SKM-1 (cell line): ENCODE data around the gene SUMO4.
"Not testable (repeated sequence)": the region's sequence is repeated elsewhere in the genome, so short reads cannot be mapped to it uniquely, and the experiment has no call there.

ENCODE experiments used
- DNase-seq: peaks from one replicate; lab custom pipeline; 2025; ENCODE audit not compliant: unreplicated experiment; lab: John Stamatoyannopoulos, UW

The SUMO4 gene

DNA sequence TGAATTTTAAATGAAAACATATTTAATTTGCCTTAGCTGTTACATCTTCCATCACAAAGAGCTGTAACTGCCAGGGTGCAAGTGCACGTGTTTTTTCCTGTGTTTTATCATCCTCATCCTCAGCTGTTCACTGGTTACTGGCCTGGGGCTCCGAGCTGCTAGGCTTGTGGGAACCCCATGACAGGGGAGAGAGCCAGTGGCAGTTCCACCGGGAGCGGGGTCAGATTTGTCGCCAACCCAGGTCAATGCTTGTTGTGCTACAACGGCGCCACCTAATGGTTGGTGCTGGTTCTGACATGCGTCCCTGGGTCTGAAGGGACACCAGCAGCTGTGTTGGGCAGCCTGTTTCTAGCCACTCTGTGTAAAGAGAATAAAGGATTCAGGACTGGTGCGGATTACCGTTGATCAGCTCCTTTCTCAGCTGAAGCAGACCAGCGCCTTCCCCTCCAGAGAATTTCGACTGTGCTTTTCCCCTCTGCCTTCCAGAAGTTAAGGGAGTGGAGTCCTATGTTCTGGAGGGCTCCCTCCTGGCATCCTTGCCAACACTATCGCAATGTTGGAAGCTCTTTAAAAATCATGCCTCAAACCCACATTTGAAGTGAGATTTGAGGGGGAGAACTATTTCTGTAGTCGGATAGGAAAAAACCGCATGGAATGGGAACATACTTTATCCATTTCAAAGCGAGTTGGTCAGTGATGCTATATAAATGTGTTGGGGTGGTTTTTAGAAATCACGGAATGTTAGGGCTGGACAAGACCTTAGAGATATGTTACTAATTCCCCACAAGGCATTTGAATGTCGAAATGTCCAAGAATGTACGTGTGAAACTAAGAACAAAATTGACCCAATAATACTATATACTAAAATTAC lies 32.1 kb downstream of the SUMO4 start:
- DNase-seq, result peak; percentile 67

- DNase-seq, result no peak
Measured at GRCh38 chr6:149433405-149433804, 33.3 kb downstream of the SUMO4 start.

DNA sequence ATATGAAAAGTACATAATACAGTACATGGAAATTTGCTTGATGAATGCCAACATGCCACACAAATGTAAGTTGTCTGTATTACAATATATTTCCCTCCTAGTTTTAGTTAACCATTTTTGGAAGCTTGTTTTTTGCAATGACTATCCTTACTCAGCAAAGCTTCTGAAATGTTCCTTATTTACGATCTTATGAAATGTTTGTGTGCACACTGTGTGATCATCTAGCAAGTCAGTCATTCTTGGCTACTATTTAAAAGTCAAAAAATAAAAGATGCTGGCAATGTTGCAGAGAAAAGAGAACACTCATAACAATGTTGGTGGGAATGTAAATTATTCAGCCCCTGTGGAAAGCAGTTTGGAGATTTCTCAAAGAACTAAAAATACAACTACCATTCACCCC lies 33.8 kb downstream of the SUMO4 start:
- no peak for DNase-seq

GRCh38 chr6:149435919-149436586 lies 36.0 kb downstream of the SUMO4 start:
- DNase-seq, result no peak

DNA sequence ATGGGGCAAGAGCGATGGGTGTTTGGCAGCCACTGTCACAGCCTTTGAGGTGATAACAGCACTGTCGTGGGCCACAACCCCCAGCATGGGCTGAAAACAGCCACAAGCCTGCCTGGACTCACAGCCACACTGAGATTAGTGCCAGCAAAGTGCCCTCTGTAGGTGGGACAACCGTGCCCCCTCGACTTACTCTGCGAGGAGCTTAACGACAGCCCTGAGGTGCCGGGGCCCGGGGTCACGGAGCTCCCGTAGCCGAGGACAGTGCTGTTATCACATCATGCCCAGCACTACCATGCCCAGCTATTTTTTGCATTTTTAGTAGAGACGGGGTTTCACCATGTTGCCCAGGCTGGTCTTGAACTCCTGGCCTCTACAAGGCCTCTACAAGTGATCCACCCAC lies 36.6 kb downstream of the SUMO4 start:
- no peak for DNase-seq

DNA sequence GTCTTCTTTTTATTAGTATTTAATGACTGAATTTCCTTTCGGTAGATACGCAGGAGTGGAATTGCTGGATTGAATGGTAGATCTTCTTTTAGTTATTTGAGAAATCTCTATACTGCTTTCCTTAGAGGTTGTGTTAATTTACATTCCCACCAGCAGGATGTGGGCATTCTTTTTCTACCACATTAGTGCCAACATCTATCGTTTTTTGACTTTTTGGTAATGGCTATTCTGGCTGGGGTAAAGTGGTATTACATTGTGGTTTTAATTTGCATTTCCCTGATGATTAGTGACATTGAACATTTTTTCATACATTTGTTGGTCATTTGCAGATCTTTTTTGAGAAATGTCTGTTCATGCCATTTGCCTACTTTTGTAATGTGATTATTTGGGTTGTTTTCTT lies 37.1 kb downstream of the SUMO4 start:
- DNase-seq, result no peak

DNA sequence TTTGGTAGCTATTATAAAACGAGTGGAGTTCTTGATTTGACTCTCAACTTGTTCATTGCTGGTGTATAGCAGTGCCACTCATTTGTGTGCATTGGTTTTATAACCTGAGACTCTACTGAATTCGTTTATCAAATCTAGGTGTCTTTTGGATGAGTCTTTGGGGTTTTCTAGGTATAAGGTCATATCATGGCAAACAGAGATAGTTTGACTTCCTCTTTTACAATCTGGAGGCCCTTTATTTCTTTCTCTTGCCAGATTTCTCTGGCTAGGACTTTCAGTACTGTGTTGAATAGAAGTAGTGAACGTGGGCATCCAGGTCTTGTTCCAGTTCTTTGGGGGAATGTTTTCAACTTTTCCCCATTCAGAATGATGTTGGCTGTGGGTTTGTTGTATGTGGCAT lies 38.8 kb downstream of the SUMO4 start:
- no peak for DNase-seq

- DNase-seq, result no peak
Measured at GRCh38 chr6:149439626-149440025, 39.6 kb downstream of the SUMO4 start.

DNA sequence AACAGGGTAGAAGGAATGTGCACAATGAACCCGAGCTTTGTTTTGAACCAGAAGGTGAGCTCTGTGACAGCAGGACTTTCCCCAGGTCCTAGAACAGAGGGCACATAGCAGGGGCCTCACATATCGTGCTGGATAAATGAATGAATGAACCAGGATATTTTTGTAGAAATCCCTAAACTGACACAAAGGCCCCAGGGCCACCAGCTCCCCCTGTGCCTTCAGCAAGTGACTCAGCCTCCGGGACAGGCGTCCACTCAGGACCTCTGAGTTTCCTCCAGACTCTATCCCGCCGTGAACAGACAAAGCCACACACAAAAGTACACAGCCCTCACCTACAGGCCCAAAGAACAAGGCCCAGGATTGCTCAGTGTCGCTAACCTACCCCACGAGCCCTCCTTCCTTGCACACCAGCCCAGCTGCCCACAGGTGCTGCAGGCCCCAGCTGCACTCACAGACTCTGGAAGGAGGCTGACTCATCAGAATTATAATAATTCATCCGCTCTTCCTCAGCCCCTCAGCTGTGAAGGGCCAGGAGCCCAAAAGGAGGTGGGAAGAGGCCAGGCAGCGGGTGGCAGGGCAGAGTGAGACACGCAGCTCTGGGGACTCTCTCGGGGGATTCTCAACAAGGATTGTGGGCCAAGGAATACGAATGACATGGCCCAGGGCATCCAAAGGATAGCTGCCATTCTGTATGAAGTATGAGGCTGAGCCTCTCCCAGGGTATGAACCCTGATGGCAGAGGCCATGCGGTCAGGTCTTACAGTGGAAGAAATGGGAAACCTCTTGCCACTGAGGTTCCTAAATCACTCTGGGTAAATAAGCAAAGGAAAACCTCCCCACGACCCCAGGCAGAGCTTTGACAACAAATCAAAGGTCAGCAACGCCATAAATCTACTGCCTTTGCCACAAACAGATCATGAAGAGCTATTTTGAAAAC lies 40.9 kb downstream of the SUMO4 start:
- DNase-seq, result no peak

DNA sequence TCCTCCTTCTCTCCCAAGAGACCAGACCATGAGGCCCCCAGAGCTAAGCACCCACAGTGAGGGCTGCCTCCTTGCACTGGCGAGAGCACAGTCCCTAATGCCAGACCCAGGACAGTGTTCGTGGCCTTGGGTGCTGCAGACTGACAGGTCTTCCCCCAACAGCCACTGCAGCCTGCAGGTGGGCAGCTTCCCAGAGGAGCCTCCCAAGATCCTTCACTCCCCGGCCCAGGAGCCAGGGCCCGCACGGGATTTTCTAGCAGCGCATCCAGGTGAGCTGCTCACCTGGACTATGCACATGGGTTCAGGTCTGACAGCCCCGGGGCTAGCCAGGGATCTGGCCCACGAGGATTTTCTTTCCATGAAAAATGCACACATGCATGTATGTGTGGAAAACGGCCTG lies 41.7 kb downstream of the SUMO4 start:
- DNase-seq, result no peak

DNA sequence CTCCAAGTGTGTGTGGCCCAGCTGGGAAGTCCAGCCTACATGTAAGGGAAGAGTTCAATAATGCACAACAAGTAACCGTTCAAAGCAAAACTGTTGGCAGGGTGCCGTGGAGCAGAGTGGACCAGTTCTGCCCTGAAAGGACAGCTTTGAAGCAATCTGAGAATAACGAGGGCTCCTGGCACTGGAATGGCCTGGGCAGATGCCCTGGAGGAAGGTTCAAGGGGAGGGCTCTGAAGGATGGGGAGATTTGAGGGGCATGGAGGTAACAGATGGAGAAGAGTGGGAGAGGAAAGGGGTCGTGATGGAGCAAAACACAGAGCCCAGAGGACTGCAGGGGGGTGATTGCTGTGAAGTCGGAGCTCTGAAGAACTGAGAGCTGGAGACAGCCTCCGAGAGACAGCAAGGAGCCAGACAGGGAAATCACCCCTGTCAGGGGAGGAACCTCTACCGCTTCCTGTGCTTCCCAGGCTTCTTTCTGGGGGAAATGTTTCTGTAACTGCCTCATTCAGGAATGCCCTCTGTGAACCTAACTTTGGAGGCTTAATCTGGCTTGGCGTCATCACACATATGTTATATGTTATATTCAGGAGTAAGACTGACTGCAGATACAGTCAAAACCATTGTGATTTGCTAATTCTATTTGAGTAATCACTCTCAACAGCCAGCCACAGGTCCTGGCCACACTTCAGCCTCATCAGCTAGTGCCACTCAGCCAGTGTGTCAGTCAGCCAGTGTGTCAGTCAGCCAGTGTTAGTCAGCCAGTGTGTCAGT lies 43.5 kb downstream of the SUMO4 start:
- DNase-seq, result no peak

- not testable (repeated sequence) for DNase-seq
Measured at GRCh38 chr6:149444360-149445094, 44.5 kb downstream of the SUMO4 start.

- DNase-seq, result no peak
Measured at GRCh38 chr6:149445095-149445466, 45.0 kb downstream of the SUMO4 start.

DNA sequence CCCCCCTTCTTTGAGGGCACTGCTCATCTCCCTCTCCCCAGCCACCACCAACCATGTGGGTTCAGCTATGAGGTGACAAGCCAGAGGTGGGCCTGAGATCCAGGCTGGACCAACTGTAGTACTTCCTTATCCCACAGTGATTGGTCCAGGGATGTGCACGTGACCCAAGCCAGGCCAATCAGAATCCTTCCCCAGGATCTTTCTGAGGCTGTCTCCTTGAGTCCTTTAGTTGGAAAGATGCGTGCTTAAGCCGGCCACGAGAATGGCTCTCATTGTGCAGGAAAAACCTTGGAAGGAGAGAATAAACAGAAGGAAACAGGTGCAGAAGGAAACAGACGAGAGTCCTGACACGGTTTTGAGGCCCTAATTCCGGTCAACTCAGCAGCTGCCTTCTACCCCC lies 45.5 kb downstream of the SUMO4 start:
- DNase-seq, result no peak

GRCh38 chr6:149446791-149447376 lies 46.8 kb downstream of the SUMO4 start:
- no peak for DNase-seq

DNA sequence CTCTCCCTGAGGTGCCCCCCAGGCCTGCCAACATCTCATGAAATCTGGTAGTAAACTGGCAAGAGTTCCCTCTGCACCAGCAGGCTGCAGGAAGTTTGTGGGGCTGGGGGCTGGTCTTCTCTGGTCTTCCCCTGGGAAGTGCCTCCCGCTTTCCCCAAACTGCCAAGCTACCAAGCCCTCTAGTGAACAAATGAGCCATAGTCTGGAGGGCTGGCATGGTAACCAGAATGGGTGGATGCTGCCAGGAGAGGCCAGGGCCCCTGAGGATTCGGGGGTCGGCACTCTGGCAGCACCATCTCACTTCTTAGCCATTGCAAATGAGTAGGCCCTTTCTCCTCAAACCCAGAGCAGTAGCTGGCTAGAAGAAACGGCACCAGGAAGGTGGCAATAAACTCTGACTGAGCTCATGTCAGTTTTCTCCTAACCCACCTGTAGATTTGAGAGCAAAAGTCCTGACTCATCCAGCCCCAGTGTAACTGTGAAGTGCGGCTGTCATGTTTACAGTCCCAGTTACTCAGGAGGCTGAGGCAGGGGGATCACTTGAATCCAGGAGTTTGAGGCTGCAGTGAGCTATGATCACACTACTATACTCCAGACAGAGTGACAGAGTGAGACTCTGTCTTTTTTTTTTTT lies 48.9 kb downstream of the SUMO4 start:
- no peak for DNase-seq

- DNase-seq, result no peak
Measured at GRCh38 chr6:149449831-149450678, 50.0 kb downstream of the SUMO4 start.
